ENCODE results near the gene COA4.
"Not testable (repeated sequence)": the region's sequence is repeated elsewhere in the genome, so short reads cannot be mapped to it uniquely, and the experiment has no call there.

Gene COA4

DNA sequence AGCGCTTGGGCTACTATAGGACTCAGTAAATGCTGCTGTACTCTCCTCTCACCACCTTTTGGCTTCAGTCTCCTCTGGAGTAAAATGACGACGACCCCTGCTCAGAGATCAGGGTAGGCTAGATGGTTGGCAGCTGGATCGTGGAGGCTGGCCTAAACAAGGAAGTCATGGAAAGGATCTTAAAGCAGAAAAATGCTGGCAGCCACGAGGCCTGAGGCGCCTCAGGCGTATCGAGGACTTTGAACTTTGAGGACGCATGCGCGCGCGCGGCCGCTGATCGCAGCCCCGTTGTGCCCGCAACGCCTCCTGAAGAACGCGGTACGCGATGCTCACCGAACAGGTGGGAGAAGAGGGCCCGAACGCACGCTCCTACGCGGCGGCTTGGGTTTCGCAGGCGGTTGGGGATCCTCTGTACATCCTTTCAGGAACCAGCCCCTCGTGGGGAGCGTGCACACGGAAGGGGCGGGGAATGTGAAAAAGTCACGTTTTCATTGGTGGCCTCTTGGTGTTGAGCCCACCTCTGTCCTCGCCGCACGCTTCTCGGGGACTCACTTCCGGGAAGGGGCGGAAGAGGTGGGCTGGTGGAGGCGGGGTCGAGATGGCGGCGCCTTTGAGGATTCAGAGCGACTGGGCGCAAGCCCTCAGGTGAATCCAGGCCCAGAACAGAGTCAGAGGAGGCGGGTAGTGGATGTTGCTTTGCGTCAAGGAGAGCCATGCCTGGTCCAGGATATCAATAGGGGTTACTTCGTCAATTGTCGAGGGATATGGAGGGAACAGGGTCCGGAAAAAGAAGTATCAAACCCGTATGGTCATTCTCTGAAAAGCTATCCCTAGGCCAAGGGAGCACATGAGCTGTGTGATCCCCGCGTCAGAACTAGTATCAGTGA lies at the start of gene COA4, which contains the start of gene PAAF1:
Gene COA4 (minus strand): TSS at position 423 of the 887 bp plus-strand sequence. CDS start 3,468 bp downstream, outside the sequence.
Gene PAAF1 (plus strand): TSS at position 576 of the 887 bp plus-strand sequence. CDS start 23 bp downstream, at position 599.
- ATAC-seq, result peak; percentile 97
- Mint-ChIP-seq H3K9me3 (no peaks in the 10 kb centered on the region), H3K4me3 (peak within 1 kb of the TSS; percentile 96), H3K4me1 (peaks cover 34% of the 10 kb centered on the region), H3K36me3 (ENCODE audit: low read depth) (peaks cover 38% of the 10 kb centered on the region), H3K27me3 (no peaks in the 10 kb centered on the region), H3K27ac (peak within 1 kb of the TSS; percentile 96)
- peak; percentile 92 for DNase-seq

DNA sequence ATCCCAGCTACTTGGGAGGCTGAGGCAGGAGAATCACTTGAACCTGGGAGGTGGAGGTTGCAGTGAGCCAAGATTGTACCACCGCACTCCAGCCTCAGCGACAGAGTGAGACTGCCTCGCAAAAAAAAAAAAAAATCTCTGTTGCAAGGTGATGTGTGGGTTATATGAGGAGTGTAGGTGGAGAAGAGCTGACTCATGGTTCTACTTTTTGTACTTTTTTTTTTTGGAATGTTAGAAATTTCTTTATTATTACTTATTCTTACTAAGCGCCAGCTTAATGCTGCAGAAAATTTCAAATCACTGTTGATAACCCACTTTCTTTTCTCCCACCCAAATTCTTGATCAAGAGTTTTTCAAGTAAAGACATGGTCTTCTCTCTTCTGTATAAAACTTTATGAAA lies 44.5 kb upstream of the COA4 start:
- H3K4me3 Mint-ChIP-seq, result no peak overlapping the region
- H3K36me3 Mint-ChIP-seq (ENCODE audit: low read depth), result peaks cover 36% of the 10 kb centered on the region
- no peaks in the 10 kb centered on the region for H3K9me3 Mint-ChIP-seq
- ATAC-seq (no peak), DNase-seq (no peak)
- H3K4me1 Mint-ChIP-seq, result peaks cover 3% of the 10 kb centered on the region
- no peak overlapping the region for H3K27ac Mint-ChIP-seq
- H3K27me3 Mint-ChIP-seq, result no peaks in the 10 kb centered on the region

DNA sequence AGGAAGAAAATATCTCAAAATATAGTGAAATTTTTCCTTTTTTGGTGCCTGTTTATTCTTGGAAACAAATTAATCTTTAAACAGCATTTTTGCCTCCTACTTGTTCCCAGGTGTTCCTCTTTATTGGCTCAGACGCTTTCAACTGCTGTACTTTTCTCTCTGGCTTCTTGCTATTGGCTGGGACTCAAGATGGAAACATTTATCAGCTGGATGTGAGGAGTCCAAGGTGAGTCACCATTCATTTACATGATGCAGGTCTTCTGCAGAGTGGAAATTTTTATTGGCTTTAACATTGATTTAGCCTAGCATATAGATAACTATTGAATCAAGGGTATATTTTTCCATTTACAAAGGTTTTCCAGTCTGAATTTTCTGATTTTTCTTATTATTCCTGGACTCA lies 39.8 kb upstream of the COA4 start:
- Mint-ChIP-seq H3K27ac (peak overlapping the region; percentile 41), H3K4me1 (peaks cover 5% of the 10 kb centered on the region), H3K4me3 (no peak overlapping the region), H3K9me3 (no peaks in the 10 kb centered on the region), H3K27me3 (no peaks in the 10 kb centered on the region), H3K36me3 (ENCODE audit: low read depth) (peaks cover 40% of the 10 kb centered on the region)
- ATAC-seq (peak; percentile 59), DNase-seq (no peak)

DNA sequence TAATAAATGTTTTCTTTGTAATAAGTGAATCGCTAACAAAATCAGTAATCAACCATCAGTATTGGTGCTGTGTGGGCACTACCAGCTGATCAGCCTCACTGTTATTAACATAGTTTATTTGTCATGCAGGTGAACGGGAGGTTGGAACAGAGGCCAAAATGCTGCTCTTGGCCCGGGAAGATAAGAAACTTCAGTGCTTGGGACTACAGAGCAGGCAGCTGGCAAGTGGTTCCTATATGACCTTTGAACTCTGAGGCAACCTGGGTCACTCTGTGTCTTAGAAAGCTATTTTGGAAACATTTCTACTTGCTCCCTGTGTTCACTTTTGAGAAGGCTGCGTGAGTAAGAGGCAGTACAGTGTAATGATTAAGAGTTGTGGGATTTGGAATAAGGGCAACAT lies 37.6 kb upstream of the COA4 start:
- Mint-ChIP-seq H3K9me3 (no peaks in the 10 kb centered on the region), H3K36me3 (ENCODE audit: low read depth) (peaks cover 41% of the 10 kb centered on the region), H3K4me1 (peaks cover 5% of the 10 kb centered on the region), H3K27me3 (no peaks in the 10 kb centered on the region), H3K4me3 (no peak overlapping the region), H3K27ac (no peak overlapping the region)
- ATAC-seq, result no peak
- no peak for DNase-seq

DNA sequence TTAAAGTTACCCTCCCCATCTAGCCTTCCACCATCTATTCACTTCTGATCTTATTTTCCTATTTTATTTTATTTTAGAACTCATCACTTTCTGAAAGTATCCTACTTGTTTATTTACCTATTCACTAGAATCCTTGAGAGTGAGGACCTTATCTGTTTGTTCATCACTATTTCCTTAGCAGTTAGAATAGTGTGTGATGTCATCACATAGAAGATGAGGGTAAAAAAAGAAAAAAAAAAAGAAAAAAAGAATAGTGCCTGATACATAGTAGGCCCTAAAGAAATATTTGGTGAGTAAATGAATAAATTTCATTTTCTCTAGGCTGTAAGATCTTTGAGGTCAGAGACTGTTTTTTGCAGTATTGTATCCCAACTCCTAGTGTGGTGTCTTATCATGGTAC lies 36.8 kb upstream of the COA4 start:
- Mint-ChIP-seq H3K27me3 (no peaks in the 10 kb centered on the region), H3K27ac (no peak overlapping the region), H3K4me1 (peaks cover 5% of the 10 kb centered on the region), H3K9me3 (no peaks in the 10 kb centered on the region), H3K36me3 (ENCODE audit: low read depth) (peaks cover 34% of the 10 kb centered on the region), H3K4me3 (no peak overlapping the region)
- ATAC-seq (no peak), DNase-seq (no peak)

DNA sequence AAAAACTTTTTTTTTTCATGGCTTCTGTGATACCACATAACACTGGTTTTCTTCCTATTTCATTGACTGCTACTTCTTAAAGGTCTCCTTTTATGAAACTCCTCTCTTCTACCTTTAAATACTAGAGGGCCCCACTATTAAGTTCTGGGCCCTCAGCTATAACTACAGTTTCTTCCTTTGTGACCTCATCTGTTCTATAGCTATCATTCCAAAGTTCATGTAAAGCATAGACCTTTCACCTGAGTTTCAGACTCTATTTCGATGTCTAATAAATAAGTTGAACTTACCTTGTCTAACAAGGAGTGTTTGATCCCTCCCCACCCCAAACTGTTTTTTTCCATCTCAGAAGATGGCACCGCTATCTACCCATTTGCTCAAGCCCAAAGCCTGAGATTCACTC lies 35.4 kb upstream of the COA4 start:
- Mint-ChIP-seq H3K4me3 (no peak overlapping the region), H3K27me3 (no peaks in the 10 kb centered on the region), H3K4me1 (peaks cover 5% of the 10 kb centered on the region), H3K27ac (no peak overlapping the region), H3K36me3 (ENCODE audit: low read depth) (peaks cover 30% of the 10 kb centered on the region), H3K9me3 (no peaks in the 10 kb centered on the region)
- DNase-seq (no peak), ATAC-seq (no peak)

DNA sequence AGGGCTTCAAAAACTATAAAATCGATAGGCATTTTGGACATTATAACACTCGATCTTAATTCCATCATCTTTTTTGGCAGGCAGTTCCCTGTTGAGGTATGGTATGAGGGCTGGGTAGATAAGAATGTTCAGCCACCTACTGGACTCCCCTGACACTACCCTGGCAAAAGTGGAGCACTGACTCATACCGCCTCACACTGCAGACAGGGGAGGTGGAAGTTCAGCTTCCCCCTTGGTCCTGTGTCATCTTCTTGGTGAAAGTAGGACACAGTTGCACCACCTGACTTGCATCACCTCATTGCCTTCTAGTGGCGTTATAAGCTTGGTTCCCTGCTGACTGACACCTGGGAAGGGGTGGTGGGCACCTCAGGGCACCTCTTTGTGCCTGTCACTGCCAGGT lies 30.5 kb upstream of the COA4 start:
- Mint-ChIP-seq H3K9me3 (no peaks in the 10 kb centered on the region), H3K4me3 (no peak overlapping the region), H3K27me3 (no peaks in the 10 kb centered on the region), H3K36me3 (ENCODE audit: low read depth) (peaks cover 21% of the 10 kb centered on the region), H3K4me1 (no peaks in the 10 kb centered on the region), H3K27ac (no peak overlapping the region)
- ATAC-seq (peak; percentile 83), DNase-seq (peak; percentile 3)

DNA sequence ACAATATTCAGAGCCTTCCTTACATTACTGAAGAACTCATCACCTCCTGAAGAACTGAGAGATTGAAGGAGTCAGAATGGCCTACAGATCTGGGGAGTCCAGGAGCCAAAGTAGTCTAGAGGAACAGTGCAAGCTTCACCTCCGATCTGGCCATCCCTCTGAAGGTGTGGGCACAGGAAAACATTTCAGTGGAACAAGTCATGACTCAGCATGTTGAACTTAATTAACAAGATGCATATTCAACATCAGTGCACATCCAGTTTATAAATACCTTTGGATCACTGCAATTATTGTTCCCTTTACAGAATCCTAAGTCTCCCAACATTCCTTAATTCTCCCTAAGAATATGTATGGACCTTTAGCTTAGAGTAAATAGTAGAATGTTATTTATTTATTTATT lies 25.7 kb upstream of the COA4 start:
- no peak overlapping the region for H3K4me3 Mint-ChIP-seq
- no peak for DNase-seq
- peaks cover 22% of the 10 kb centered on the region for H3K36me3 Mint-ChIP-seq (ENCODE audit: low read depth)
- peak overlapping the region; percentile 29 for H3K27ac Mint-ChIP-seq
- no peaks in the 10 kb centered on the region for H3K4me1 Mint-ChIP-seq
- H3K27me3 Mint-ChIP-seq, result no peaks in the 10 kb centered on the region
- no peak for ATAC-seq
- H3K9me3 Mint-ChIP-seq, result no peaks in the 10 kb centered on the region

DNA sequence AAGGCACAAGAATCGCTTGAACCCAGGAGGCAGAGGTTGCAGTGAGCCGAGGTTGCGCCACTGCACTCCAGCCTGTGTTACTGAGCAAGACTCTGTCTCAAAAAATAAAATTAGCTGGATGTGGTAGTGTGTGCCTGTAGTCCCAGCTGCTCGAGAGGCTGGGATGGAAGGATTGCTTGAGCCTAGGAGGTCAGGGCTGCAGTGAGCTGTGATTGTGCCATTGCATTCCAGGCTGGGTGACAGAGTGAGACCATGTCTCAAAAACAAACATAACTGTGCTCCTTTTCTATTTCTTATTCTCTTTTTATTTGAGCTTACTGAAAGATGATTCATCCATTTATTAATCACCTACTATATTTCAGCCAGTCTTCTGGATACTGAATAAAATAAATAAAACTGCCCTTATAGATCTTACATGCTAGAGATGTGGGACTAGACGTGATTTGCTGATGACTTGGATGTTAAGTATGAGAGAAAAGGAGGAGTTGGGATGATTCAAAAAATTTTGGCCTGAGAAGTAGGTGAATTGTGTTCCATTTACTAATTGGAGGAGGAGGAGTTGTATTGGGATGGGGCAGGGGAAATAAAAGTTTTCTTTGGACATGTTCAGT lies 18.2 kb upstream of the COA4 start:
- no peak for ATAC-seq

DNA sequence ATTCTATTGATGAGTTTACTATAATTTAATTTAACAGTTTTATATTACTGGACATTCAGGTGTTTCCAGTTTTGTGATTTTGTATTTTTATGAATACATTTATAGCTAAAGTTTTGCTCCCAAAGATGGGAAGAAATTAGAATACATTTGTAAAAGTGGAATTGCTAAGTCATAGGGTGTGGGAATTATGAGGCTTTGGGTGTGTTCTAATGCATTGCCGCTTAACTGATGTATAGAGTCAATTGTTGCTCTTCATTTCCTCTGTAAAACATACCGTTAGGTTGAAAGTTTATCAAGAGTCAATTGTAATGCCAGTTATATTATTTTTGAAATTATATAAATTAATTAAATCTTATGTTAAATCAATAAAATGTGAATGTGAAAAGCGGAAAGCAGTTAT lies 16.4 kb upstream of the COA4 start:
- Mint-ChIP-seq H3K4me3 (no peak overlapping the region), H3K27me3 (no peaks in the 10 kb centered on the region), H3K9me3 (no peaks in the 10 kb centered on the region), H3K36me3 (ENCODE audit: low read depth) (peaks cover 13% of the 10 kb centered on the region), H3K27ac (no peak overlapping the region), H3K4me1 (peaks cover 4% of the 10 kb centered on the region)
- DNase-seq (no peak), ATAC-seq (no peak)

More for the DNA sequence above, 18.2 kb upstream of the COA4 start:
- Mint-ChIP-seq H3K27ac (no peak overlapping the region), H3K36me3 (ENCODE audit: low read depth) (peaks cover 7% of the 10 kb centered on the region), H3K27me3 (no peaks in the 10 kb centered on the region), H3K4me1 (no peaks in the 10 kb centered on the region), H3K4me3 (no peak overlapping the region), H3K9me3 (no peaks in the 10 kb centered on the region)
- DNase-seq, result no peak

DNA sequence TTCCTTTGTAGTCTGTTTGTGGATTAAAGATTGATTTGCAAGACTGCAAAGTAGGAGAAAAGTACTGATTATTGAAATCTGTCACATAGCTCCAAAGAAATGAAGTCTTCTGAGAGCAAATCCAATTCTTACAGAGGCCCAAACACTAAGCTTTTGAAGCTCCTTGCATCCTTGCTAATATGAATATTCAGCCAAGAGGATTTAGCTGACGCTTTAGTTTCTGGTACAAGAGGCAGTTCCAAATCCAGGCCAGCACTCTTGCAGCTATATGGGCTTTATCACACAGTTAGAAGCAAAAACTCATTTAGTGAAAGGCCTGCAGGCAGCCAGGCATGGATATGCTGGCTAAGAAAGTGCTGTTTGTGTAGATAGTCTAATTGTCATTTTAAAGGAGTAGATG lies 12.9 kb upstream of the COA4 start:
- no peak overlapping the region for H3K4me3 Mint-ChIP-seq
- no peaks in the 10 kb centered on the region for H3K27me3 Mint-ChIP-seq
- H3K36me3 Mint-ChIP-seq (ENCODE audit: low read depth), result peaks cover 19% of the 10 kb centered on the region
- no peaks in the 10 kb centered on the region for H3K9me3 Mint-ChIP-seq
- H3K27ac Mint-ChIP-seq, result no peak overlapping the region
- ATAC-seq (no peak), DNase-seq (no peak)
- peaks cover 6% of the 10 kb centered on the region for H3K4me1 Mint-ChIP-seq

DNA sequence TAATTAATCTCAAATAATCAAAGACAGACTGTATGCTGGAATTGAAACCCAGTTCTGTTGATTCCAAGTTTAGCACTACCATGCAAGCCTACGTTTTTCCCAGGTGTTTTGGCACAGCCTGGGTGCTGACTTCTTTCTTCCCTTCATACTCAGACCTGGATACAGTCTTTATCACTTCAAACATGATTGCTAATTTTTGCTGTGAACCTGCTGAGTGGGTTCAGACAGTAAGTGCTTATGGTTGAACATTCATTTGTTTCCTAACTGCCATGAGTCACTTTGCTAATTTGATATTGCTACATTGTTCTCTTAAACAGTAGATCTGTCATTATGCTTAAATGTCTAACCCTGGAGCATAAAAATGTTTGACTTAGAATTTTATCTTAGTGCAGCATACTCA lies 12.4 kb upstream of the COA4 start:
- Mint-ChIP-seq H3K4me3 (no peak overlapping the region), H3K9me3 (no peaks in the 10 kb centered on the region), H3K27me3 (no peaks in the 10 kb centered on the region), H3K36me3 (ENCODE audit: low read depth) (peaks cover 19% of the 10 kb centered on the region), H3K27ac (no peak overlapping the region), H3K4me1 (peaks cover 6% of the 10 kb centered on the region)
- ATAC-seq (no peak), DNase-seq (no peak)

DNA sequence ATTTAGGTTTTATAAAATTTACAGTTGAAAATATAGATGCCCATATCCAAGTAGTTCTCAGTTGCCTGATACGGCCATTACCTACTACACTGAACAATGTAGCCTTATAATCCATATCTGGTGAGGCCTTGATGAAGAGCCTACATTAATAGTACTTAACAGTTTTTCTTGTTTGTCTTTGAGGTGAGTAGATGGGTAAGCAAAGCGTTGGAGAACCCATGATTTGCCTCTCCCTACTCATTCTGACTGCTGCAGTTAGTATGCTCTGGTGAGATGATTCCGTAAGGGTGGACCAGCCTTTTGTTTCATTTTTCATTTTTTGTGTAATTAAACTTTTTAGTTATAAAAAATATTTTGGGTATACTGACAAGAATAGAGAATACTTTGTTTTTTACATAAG lies 11.6 kb upstream of the COA4 start:
- peaks cover 23% of the 10 kb centered on the region for H3K36me3 Mint-ChIP-seq (ENCODE audit: low read depth)
- no peak overlapping the region for H3K4me3 Mint-ChIP-seq
- H3K9me3 Mint-ChIP-seq, result no peaks in the 10 kb centered on the region
- H3K4me1 Mint-ChIP-seq, result peaks cover 6% of the 10 kb centered on the region
- no peak for ATAC-seq
- H3K27me3 Mint-ChIP-seq, result no peaks in the 10 kb centered on the region
- no peak for DNase-seq
- H3K27ac Mint-ChIP-seq, result no peak overlapping the region

DNA sequence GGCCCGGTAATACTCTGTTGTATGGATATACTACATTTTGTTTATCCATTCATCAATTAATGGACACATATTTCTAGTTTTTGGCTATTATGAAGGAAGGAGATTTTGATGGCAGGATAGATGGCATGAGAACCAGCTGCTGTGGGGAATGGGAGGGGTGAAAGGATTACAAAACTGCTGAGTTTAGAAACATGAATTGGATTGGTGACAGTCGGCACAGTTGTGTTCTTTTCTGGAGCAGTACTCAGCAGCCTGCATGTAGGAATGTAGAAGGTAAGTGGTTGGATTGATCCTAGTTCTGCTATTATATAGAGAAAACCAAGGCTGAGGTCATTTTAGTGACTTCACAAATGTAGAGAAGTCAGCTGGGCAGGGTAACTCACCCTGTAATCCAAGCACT lies 7.2 kb upstream of the COA4 start:
- Mint-ChIP-seq H3K4me3 (no peak overlapping the region), H3K27me3 (no peaks in the 10 kb centered on the region), H3K9me3 (no peaks in the 10 kb centered on the region), H3K27ac (no peak overlapping the region), H3K4me1 (peaks cover 2% of the 10 kb centered on the region), H3K36me3 (ENCODE audit: low read depth) (peaks cover 19% of the 10 kb centered on the region)
- DNase-seq (no peak), ATAC-seq (no peak)

DNA sequence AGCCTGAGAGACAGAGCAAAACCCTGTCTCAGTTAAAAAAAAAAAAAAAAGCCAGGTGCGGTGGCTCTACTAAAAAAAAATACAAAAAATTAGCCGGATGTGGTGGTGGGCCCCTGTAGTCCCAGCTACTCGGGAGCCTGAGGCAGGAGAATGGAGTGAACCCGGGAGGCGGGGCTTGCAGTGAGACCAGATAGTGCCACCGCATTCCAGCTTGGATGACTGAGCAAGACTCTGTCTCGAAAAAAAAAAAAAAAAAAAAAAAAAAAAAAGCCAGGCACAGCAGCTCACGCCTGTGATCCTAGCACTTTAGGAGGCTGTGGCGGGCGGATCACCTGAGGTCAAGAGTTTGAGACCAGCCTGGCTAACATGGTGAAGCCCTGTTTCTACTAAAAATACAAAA lies 3.8 kb upstream of the COA4 start:
- H3K4me3 Mint-ChIP-seq, ATAC-seq, DNase-seq, H3K27me3 Mint-ChIP-seq, H3K9me3 Mint-ChIP-seq, H3K27ac Mint-ChIP-seq: not testable (repeated sequence)
- peaks cover 19% of the 10 kb centered on the region for H3K4me1 Mint-ChIP-seq
- peaks cover 16% of the 10 kb centered on the region for H3K36me3 Mint-ChIP-seq (ENCODE audit: low read depth)

Measured in activated naive CD8-positive, alpha-beta T cell treated with anti-CD3 and anti-CD28 coated beads, Interleukin-2, amount 50 U/mL, for 24 hours (primary cell).